HG03039 (cell line): ENCODE data around the gene ZBTB8OS.
"Not testable (repeated sequence)": the region's sequence is repeated elsewhere in the genome, so short reads cannot be mapped to it uniquely, and the experiment has no call there.

Source experiments
- ATAC-seq: cut with Tn5 transposase; IDR thresholded peaks from one replicate; pipeline ENCODE4 v1.9.1; 2021; ENCODE audit warnings: mild to moderate bottlenecking, moderate library complexity; ENCODE audit not compliant: unreplicated experiment

Gene ZBTB8OS

GRCh38 chr1:32650752-32651460, 556 bp upstream of the ZBTB8OS start, which contains the start of gene RBBP4:
Gene RBBP4 (plus strand): TSS chr1:32651208. CDS start chr1:32651307, 99 bp downstream.
- peak; percentile 78 for ATAC-seq

GRCh38 chr1:32647308-32648134, 2.8 kb downstream of the ZBTB8OS start:
- ATAC-seq, result no peak

- no peak for ATAC-seq
These were observed 5.9 kb downstream of the ZBTB8OS start for GRCh38 chr1:32644426-32644825.

- ATAC-seq, result not testable (repeated sequence)
These were observed 8.0 kb downstream of the ZBTB8OS start for GRCh38 chr1:32642292-32642827.

GRCh38 chr1:32639489-32640075, 10.8 kb downstream of the ZBTB8OS start:
- no peak for ATAC-seq

- ATAC-seq, result no peak
These were observed 13.3 kb downstream of the ZBTB8OS start for GRCh38 chr1:32636914-32637645.

GRCh38 chr1:32635508-32636277, 14.7 kb downstream of the ZBTB8OS start:
- ATAC-seq, result no peak

GRCh38 chr1:32632829-32633228, 17.5 kb downstream of the ZBTB8OS start:
- no peak for ATAC-seq

- not testable (repeated sequence) for ATAC-seq
These were observed 20.2 kb downstream of the ZBTB8OS start for GRCh38 chr1:32630173-32630572.

- peak; percentile 53 for ATAC-seq
These were observed 22.7 kb downstream of the ZBTB8OS start for GRCh38 chr1:32627596-32628162.

GRCh38 chr1:32626176-32626575, 24.2 kb downstream of the ZBTB8OS start:
- ATAC-seq, result no peak

- ATAC-seq, result no peak
These were observed 26.6 kb downstream of the ZBTB8OS start for GRCh38 chr1:32623775-32624174.

GRCh38 chr1:32622806-32623681, 27.3 kb downstream of the ZBTB8OS start:
- no peak for ATAC-seq

- ATAC-seq, result no peak
These were observed 28.1 kb downstream of the ZBTB8OS start for GRCh38 chr1:32622205-32622604.

GRCh38 chr1:32619701-32620485, 30.5 kb downstream of the ZBTB8OS start:
- no peak for ATAC-seq

GRCh38 chr1:32618673-32619221, 31.6 kb downstream of the ZBTB8OS start:
- no peak for ATAC-seq

- ATAC-seq, result no peak
These were observed 36.9 kb downstream of the ZBTB8OS start for GRCh38 chr1:32613472-32613871.
